ENCODE measurements around the gene C15orf40. TPM values are rescaled to one million over a fixed set of nuclear protein-coding genes. Genes with fewer than 3 reads are reported as not detected.

C15orf40 gene
- total RNA-seq, 1 experiment from 2014 or later: 27.5 TPM

- Mint-ChIP-seq H3K27ac (peak overlapping the region; percentile 78), H3K4me3 (no peak overlapping the region), H3K9me3 (no peaks in the 10 kb centered on the region), H3K36me3 (peaks cover 22% of the 10 kb centered on the region), H3K4me1 (peaks cover 21% of the 10 kb centered on the region), H3K27me3 (ENCODE audit: low read depth) (no peaks in the 10 kb centered on the region)
- ChIA-PET POLR2A (no interaction called here), CTCF (interaction anchor here (1.3 to 1.7 kb wide), 2 partner anchors 11 to 46 kb away, joined by 5 read pairs; partner anchors contain the start of genes BTBD1 and C15orf40)
- ATAC-seq: peak; percentile 75
- TF ChIP-seq USF2 (CRISPR knock-in tag; IDR thresholded peaks at IDR 0.05) (peak; percentile 41; the same call in 1 of the 2 replicates), TCF7 (CRISPR knock-in tag; IDR thresholded peaks at IDR 0.05; ENCODE audit: low read depth) (no peak)
- no peak for DNase-seq (ENCODE audit: low spot score)
Measured at GRCh38 chr15:83057002-83057401, 45.6 kb upstream of the C15orf40 start.

DNA sequence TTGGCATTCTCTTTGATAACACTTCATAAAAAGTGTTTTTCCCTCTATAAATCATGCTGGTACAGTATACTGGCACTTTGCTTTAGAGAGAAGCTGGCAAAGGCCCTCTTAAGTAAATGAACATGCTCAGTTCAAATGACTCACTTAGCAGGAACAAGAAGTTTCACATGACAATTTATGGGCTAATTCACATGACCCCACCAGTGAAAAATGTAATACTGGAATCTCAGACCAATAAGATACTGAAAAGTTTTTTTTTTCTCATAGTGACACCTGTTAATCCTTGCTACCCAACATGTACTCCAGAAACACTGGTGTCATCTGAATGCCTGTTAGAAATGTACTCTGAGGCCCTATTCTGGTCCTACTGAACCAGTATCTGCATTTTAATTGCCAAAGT is 41.7 kb upstream of the C15orf40 start:
- POLR2A ChIA-PET: no interaction called here
- H3K36me3 Mint-ChIP-seq: peaks cover 36% of the 10 kb centered on the region
- CTCF ChIA-PET: no interaction called here
- TF ChIP-seq SP1 (CRISPR knock-in tag; conservative IDR thresholded peaks at IDR 0.05) (no peak), ATF1 (CRISPR knock-in tag; IDR thresholded peaks at IDR 0.05) (no peak), NFATC4 (CRISPR knock-in tag; IDR thresholded peaks at IDR 0.05) (no peak), ZBTB21 (CRISPR knock-in tag; IDR thresholded peaks at IDR 0.05; ENCODE audit: borderline replicate concordance) (no peak), ZNF138 (CRISPR knock-in tag; conservative IDR thresholded peaks at IDR 0.05) (no peak), TEAD4 (CRISPR knock-in tag; IDR thresholded peaks at IDR 0.05) (no peak), NR2C2 (CRISPR knock-in tag; IDR thresholded peaks at IDR 0.05) (no peak), ZNF219 (CRISPR knock-in tag; IDR thresholded peaks at IDR 0.05; ENCODE audit: borderline replicate concordance) (no peak), NR1H2 (CRISPR knock-in tag; IDR thresholded peaks at IDR 0.05) (no peak), ZNF263 (CRISPR knock-in tag; IDR thresholded peaks at IDR 0.05; ENCODE audit: low read depth) (no peak), PRDM15 (CRISPR knock-in tag; IDR thresholded peaks at IDR 0.05) (no peak), ZMAT4 (CRISPR knock-in tag; IDR thresholded peaks at IDR 0.05) (no peak), SMAD3 (CRISPR knock-in tag; IDR thresholded peaks at IDR 0.05; ENCODE audit: borderline replicate concordance) (no peak), GABPB1 (CRISPR knock-in tag; IDR thresholded peaks at IDR 0.05) (no peak)
- TF ChIP-seq, protein P1, sequence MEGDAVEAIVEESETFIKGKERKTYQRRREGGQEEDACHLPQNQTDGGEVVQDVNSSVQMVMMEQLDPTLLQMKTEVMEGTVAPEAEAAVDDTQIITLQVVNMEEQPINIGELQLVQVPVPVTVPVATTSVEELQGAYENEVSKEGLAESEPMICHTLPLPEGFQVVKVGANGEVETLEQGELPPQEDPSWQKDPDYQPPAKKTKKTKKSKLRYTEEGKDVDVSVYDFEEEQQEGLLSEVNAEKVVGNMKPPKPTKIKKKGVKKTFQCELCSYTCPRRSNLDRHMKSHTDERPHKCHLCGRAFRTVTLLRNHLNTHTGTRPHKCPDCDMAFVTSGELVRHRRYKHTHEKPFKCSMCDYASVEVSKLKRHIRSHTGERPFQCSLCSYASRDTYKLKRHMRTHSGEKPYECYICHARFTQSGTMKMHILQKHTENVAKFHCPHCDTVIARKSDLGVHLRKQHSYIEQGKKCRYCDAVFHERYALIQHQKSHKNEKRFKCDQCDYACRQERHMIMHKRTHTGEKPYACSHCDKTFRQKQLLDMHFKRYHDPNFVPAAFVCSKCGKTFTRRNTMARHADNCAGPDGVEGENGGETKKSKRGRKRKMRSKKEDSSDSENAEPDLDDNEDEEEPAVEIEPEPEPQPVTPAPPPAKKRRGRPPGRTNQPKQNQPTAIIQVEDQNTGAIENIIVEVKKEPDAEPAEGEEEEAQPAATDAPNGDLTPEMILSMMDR (IDR thresholded peaks at IDR 0.05): no peak
- TF ChIP-seq, protein P2, sequence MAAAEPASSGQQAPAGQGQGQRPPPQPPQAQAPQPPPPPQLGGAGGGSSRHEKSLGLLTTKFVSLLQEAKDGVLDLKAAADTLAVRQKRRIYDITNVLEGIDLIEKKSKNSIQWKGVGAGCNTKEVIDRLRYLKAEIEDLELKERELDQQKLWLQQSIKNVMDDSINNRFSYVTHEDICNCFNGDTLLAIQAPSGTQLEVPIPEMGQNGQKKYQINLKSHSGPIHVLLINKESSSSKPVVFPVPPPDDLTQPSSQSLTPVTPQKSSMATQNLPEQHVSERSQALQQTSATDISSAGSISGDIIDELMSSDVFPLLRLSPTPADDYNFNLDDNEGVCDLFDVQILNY (CRISPR knock-in tag; IDR thresholded peaks at IDR 0.05): no peak
- TF ChIP-seq, protein P3, sequence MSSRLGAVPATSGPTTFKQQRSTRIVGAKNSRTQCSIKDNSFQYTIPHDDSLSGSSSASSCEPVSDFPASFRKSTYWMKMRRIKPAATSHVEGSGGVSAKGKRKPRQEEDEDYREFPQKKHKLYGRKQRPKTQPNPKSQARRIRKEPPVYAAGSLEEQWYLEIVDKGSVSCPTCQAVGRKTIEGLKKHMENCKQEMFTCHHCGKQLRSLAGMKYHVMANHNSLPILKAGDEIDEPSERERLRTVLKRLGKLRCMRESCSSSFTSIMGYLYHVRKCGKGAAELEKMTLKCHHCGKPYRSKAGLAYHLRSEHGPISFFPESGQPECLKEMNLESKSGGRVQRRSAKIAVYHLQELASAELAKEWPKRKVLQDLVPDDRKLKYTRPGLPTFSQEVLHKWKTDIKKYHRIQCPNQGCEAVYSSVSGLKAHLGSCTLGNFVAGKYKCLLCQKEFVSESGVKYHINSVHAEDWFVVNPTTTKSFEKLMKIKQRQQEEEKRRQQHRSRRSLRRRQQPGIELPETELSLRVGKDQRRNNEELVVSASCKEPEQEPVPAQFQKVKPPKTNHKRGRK (CRISPR knock-in tag; IDR thresholded peaks at IDR 0.05; ENCODE audit: borderline replicate concordance): no peak
- peaks cover 15% of the 10 kb centered on the region for H3K4me1 Mint-ChIP-seq
- no peak overlapping the region for H3K27ac Mint-ChIP-seq
- ATAC-seq (no peak), DNase-seq (ENCODE audit: low spot score) (no peak)
- H3K4me3 Mint-ChIP-seq: no peak overlapping the region
- H3K27me3 Mint-ChIP-seq (ENCODE audit: low read depth): no peaks in the 10 kb centered on the region
- no peaks in the 10 kb centered on the region for H3K9me3 Mint-ChIP-seq

Data from WTC11 (cell line).